Epithelial cell of prostate (primary cell): ENCODE data around the gene NDUFAB1.
"Not testable (repeated sequence)": the region's sequence is repeated elsewhere in the genome, so short reads cannot be mapped to it uniquely, and the experiment has no call there.

Experiments
- DNase-seq: peaks from one replicate; pipeline ENCODE4 v3.0.0-alpha.2; 2011; ENCODE audit warnings: low read depth, low spot score
- H3K27ac ChIP-seq: fragments of 450-650 bp; 2 replicates; pipeline ENCODE4 v1.5.1; 2017; ENCODE audit warnings: mild to moderate bottlenecking

Gene NDUFAB1

GRCh38 chr16:23587726-23588125, 8.4 kb downstream of the NDUFAB1 start:
- no peak overlapping the region for H3K27ac ChIP-seq
- no peak for DNase-seq

GRCh38 chr16:23584186-23585076, 11.7 kb downstream of the NDUFAB1 start:
- no peak overlapping the region for H3K27ac ChIP-seq
- no peak for DNase-seq

GRCh38 chr16:23583271-23583670, 12.8 kb downstream of the NDUFAB1 start:
- not testable (repeated sequence) for DNase-seq

GRCh38 chr16:23581764-23582163, 14.4 kb downstream of the NDUFAB1 start:
- no peak overlapping the region for H3K27ac ChIP-seq
- DNase-seq, result no peak

More at GRCh38 chr16:23583271-23583670, 12.8 kb downstream of the NDUFAB1 start:
- H3K27ac ChIP-seq, result not testable (repeated sequence)

GRCh38 chr16:23580391-23580790, 15.7 kb downstream of the NDUFAB1 start:
- DNase-seq, result no peak
- no peak overlapping the region for H3K27ac ChIP-seq

GRCh38 chr16:23579371-23579770, 16.7 kb downstream of the NDUFAB1 start:
- no peak overlapping the region for H3K27ac ChIP-seq
- no peak for DNase-seq

GRCh38 chr16:23578101-23578830, 17.9 kb downstream of the NDUFAB1 start:
- no peak overlapping the region for H3K27ac ChIP-seq
- no peak for DNase-seq

GRCh38 chr16:23577493-23577892, 18.6 kb downstream of the NDUFAB1 start:
- H3K27ac ChIP-seq, result no peak overlapping the region

GRCh38 chr16:23575834-23576233, 20.3 kb downstream of the NDUFAB1 start:
- DNase-seq, result no peak
- no peak overlapping the region for H3K27ac ChIP-seq

More at GRCh38 chr16:23577493-23577892, 18.6 kb downstream of the NDUFAB1 start:
- no peak for DNase-seq

- no peak overlapping the region for H3K27ac ChIP-seq
- no peak for DNase-seq
Observed at GRCh38 chr16:23573817-23574216, 22.3 kb downstream of the NDUFAB1 start.

GRCh38 chr16:23572394-23572793, 23.7 kb downstream of the NDUFAB1 start:
- DNase-seq, result no peak
- no peak overlapping the region for H3K27ac ChIP-seq

GRCh38 chr16:23571895-23572294, 24.2 kb downstream of the NDUFAB1 start:
- H3K27ac ChIP-seq, result no peak overlapping the region
- DNase-seq, result no peak

- no peak overlapping the region for H3K27ac ChIP-seq
- DNase-seq, result no peak
Observed at GRCh38 chr16:23570992-23571632, 25.0 kb downstream of the NDUFAB1 start.

- DNase-seq, result no peak
- H3K27ac ChIP-seq, result no peak overlapping the region
Observed at GRCh38 chr16:23567602-23568001, 28.5 kb downstream of the NDUFAB1 start.

GRCh38 chr16:23566724-23567123, 29.4 kb downstream of the NDUFAB1 start:
- no peak overlapping the region for H3K27ac ChIP-seq
- no peak for DNase-seq

GRCh38 chr16:23564575-23565363, 31.3 kb downstream of the NDUFAB1 start:
- no peak overlapping the region for H3K27ac ChIP-seq
- no peak for DNase-seq

- H3K27ac ChIP-seq, result no peak overlapping the region
- no peak for DNase-seq
Observed at GRCh38 chr16:23563186-23563585, 32.9 kb downstream of the NDUFAB1 start.

- H3K27ac ChIP-seq, result no peak overlapping the region
- DNase-seq, result no peak
Observed at GRCh38 chr16:23562505-23562904, 33.6 kb downstream of the NDUFAB1 start.

- H3K27ac ChIP-seq, result no peak overlapping the region
- no peak for DNase-seq
Observed at GRCh38 chr16:23561586-23561985, 34.5 kb downstream of the NDUFAB1 start.
